Transverse colon (tissue), 4 donors: ENCODE measurements around the gene OR4C15. TPM values are rescaled to one million over a fixed set of nuclear protein-coding genes. Genes with fewer than 3 reads are reported as not detected.

ENCODE experiments used
- DNase-seq: peaks from one replicate; pipeline ENCODE4 v3.0.0-alpha.2; 2019
- H3K27ac ChIP-seq, 4 donors: fragments of 200-600 bp; sonication (generic); 2 replicates each; pipeline ENCODE4 v1.5.1; 2016 to 2018; ENCODE audit warnings: inconsistent platforms in 4 of 4
- H3K27me3 ChIP-seq: fragments of 200-600 bp; sonication (generic); 2 replicates; pipeline ENCODE4 v1.5.1; 2017; ENCODE audit warnings: inconsistent platforms
- H3K36me3 ChIP-seq, 4 donors: fragments of 200-600 bp; sonication (generic); 2 replicates each; pipeline ENCODE4 v1.5.1; 2017 to 2019; ENCODE audit warnings: inconsistent platforms in 4 of 4
- H3K4me1 ChIP-seq, 4 donors: fragments of 200-600 bp; sonication (generic); 2 replicates each; pipeline ENCODE4 v1.5.1; 2017 to 2020; ENCODE audit warnings: inconsistent platforms in 4 of 4
- H3K4me3 ChIP-seq, 4 donors: fragments of 200-600 bp; sonication (generic); 1 replicate in 1 of 4; 2 replicates in 3 of 4; pipeline versions ENCODE4 v1.5.1 to v1.6.1; 2017 to 2019; ENCODE audit warnings: inconsistent platforms in 4 of 4
- H3K9me3 ChIP-seq, 2 donors: fragments of 200-600 bp; sonication (generic); 2 replicates each; pipeline ENCODE4 v1.5.1; 2017 to 2019; ENCODE audit warnings: inconsistent platforms in 2 of 2
- EP300 ChIP-seq: sonication (generic); formaldehyde crosslinking; IDR thresholded peaks from one replicate; pipeline ENCODE4 v1.6.1; 2017; ENCODE audit warnings: antibody characterized with exemption, low read depth
- POLR2A ChIP-seq: fragments of 450-650 bp; IDR thresholded peaks from one replicate; pipeline ENCODE4 v1.6.1; 2016; ENCODE audit warnings: antibody characterized with exemption, mild to moderate bottlenecking, moderate library complexity
- POLR2AphosphoS5 ChIP-seq, 3 donors: sonication (generic); formaldehyde crosslinking; IDR thresholded peaks; one replicate each; pipeline ENCODE4 v1.6.1; 2016; ENCODE audit warnings: antibody characterized with exemption in 3 of 3
- WGBS, 2 donors: methylation state at CpG; one replicate each; pipeline ENCODE4 v1.1.5; 2018; ENCODE audit warnings: low coverage in 1 of 2; 5-methylcytosine and 5-hydroxymethylcytosine counted together
- in situ Hi-C, 4 donors: fragments of 200-750 bp; cut with MboI; loops; one replicate each; pipeline versions ENCODE4 v1.15.0 to v1.15.1; 2017; ENCODE audit warnings: low sequenced_read_pairs in 3 of 4, low pct_ligation_motif_present in 1 of 4, low pct_unique_long_range_greater_than_20kb in 1 of 4
- intact Hi-C: fragments of 100-400 bp; cut with DNase I; formaldehyde crosslinking; loops from one replicate; pipeline ENCODE4 v1.15.1; 2023; ENCODE audit warnings: low total_unique reads
- total RNA-seq, 4 donors: library from RNA; depleted of rRNA; stranded (reverse); fragments of >200 nt; gene quantifications; one replicate each; pipeline ENCODE4 v1.1.0, GENCODE V29; 2016
- TF ChIP-seq, protein P1 (sequence below), 5 experiments: fragments of 200-600 bp in 3 of 5; fragments of 450-650 bp in 2 of 5; sonication (generic) in 3 of 5; IDR thresholded peaks; 1 replicate in 2 of 5; 2 replicates in 3 of 5; pipeline ENCODE4 v1.5.1; 2016 to 2017; ENCODE audit warnings: antibody characterized with exemption in 5 of 5, inconsistent platforms in 3 of 5, mild to moderate bottlenecking in 2 of 5, moderate library complexity in 1 of 5

Gene OR4C15
- not detected for total RNA-seq

DNA sequence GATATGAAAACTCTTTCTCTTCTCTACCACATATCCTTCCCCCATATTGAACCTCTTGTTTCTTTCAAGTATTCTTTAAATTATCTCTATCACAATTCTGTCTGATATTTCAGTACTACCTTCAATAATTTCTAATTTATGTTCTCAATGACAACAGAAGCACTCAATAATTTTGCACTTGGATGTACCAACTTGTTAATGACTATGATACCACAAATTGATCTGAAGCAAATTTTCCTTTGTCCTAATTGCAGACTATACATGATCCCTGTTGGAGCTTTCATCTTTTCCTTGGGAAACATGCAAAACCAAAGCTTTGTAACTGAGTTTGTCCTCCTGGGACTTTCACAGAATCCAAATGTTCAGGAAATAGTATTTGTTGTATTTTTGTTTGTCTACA is at the start of gene OR4C15:
TSS of gene OR4C15 (plus strand) at position 301 of the 400 bp plus-strand sequence. CDS start at position 301, 0 bp downstream.
- Histone ChIP-seq H3K9me3 (no peaks in the 10 kb centered on the region), H3K4me3 (no peak within 1 kb of the TSS), H3K36me3 (no peaks in the 10 kb centered on the region), H3K27me3 (no peaks in the 10 kb centered on the region), H3K4me1 (no peaks in the 10 kb centered on the region), H3K27ac (no peak within 1 kb of the TSS)
- intact Hi-C loops (no loop called here), in situ Hi-C loops (loop anchor here in 2 of 4 donors (25.0 kb wide), 2 partner anchors 108 to 117 kb away; partner anchors contain the start of gene OR4C6 (in 1 of the 2))
- no peak for DNase-seq
- TF ChIP-seq EP300 = no peak
- TF ChIP-seq POLR2AphosphoS5 (IDR thresholded peaks at IDR 0.05) = no peak
- TF ChIP-seq, protein P1, sequence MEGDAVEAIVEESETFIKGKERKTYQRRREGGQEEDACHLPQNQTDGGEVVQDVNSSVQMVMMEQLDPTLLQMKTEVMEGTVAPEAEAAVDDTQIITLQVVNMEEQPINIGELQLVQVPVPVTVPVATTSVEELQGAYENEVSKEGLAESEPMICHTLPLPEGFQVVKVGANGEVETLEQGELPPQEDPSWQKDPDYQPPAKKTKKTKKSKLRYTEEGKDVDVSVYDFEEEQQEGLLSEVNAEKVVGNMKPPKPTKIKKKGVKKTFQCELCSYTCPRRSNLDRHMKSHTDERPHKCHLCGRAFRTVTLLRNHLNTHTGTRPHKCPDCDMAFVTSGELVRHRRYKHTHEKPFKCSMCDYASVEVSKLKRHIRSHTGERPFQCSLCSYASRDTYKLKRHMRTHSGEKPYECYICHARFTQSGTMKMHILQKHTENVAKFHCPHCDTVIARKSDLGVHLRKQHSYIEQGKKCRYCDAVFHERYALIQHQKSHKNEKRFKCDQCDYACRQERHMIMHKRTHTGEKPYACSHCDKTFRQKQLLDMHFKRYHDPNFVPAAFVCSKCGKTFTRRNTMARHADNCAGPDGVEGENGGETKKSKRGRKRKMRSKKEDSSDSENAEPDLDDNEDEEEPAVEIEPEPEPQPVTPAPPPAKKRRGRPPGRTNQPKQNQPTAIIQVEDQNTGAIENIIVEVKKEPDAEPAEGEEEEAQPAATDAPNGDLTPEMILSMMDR (IDR thresholded peaks at IDR 0.05) = no peak

DNA sequence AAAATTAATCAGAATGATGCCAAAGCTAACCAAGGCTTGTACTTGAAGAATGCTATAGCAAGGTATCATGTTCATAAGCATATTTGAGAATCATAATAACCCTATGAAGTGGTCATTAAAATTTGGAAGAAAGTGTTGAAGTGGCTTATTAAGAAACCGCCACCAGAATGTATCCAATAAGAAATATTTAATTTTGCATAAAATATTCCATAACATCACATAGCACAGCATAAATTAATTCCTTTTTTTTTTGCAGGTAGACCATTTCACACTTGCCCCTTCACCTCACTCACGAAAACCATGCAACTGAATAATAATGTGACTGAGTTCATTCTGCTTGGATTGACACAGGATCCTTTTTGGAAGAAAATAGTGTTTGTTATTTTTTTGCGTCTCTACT is 17.6 kb downstream of the OR4C15 start, which contains the start of gene OR4C16:
TSS of gene OR4C16 (plus strand) at position 301 of the 400 bp plus-strand sequence. CDS start at position 301, 0 bp downstream.
- no peak for TF ChIP-seq POLR2A
- TF ChIP-seq, protein P1 (IDR thresholded peaks at IDR 0.05) = no peak
- TF ChIP-seq EP300 = no peak
- TF ChIP-seq POLR2AphosphoS5 (IDR thresholded peaks at IDR 0.05) = no peak
- Histone ChIP-seq H3K4me3 (no peak within 1 kb of the TSS), H3K4me1 (no peaks in the 10 kb centered on the region), H3K27ac (no peak within 1 kb of the TSS), H3K27me3 (no peaks in the 10 kb centered on the region), H3K9me3 (peaks cover 0 to 6% of the 10 kb centered on the region in 2 donors), H3K36me3 (no peaks in the 10 kb centered on the region)
- in situ Hi-C loops = loop anchor here in 2 of 4 donors (25.0 kb wide), 2 partner anchors 90 to 135 kb away; partner anchors contain the start of gene OR4C6 (in 1 of the 2)
- intact Hi-C loops = no loop called here
- 68 to 73% methylated on average over 3 of the region's 3 CpGs for WGBS, 2 donors
- DNase-seq = no peak

DNA sequence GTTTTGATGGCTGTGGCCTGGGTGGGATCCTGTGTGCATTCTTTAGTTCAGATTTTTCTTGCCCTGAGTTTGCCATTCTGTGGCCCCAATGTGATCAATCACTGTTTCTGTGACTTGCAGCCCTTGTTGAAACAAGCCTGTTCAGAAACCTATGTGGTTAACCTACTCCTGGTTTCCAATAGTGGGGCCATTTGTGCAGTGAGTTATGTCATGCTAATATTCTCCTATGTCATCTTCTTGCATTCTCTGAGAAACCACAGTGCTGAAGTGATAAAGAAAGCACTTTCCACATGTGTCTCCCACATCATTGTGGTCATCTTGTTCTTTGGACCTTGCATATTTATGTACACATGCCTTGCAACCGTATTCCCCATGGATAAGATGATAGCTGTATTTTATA is 18.3 kb downstream of the OR4C15 start:
- no peaks in the 10 kb centered on the region for H3K4me1 ChIP-seq
- in situ Hi-C loops = loop anchor here in 2 of 4 donors (25.0 kb wide), 2 partner anchors 90 to 135 kb away; partner anchors contain the start of gene OR4C6 (in 1 of the 2)
- H3K36me3 ChIP-seq = no peaks in the 10 kb centered on the region
- no peak overlapping the region for H3K27ac ChIP-seq
- peaks cover 2 to 6% of the 10 kb centered on the region in 2 donors for H3K9me3 ChIP-seq
- H3K4me3 ChIP-seq = no peak overlapping the region
- TF ChIP-seq EP300 (no peak), POLR2AphosphoS5 (IDR thresholded peaks at IDR 0.05) (no peak), POLR2A (no peak)
- TF ChIP-seq, protein P1 (IDR thresholded peaks at IDR 0.05) = no peak
- intact Hi-C loops = no loop called here
- DNase-seq = no peak
- H3K27me3 ChIP-seq = no peaks in the 10 kb centered on the region
- 41% methylated on average over 1 of the region's 1 CpG; no CpG with 5 or more reads in 1 of the 2 donors for WGBS, 2 donors

Other genes with a start within 250 kb of the OR4C15 start
- gene OR4A16, start 211.3 kb upstream of the OR4C15 start, total RNA-seq = not detected
- gene OR4A15, start 186.5 kb upstream of the OR4C15 start, total RNA-seq = not detected
- gene OR4C16, start 17.7 kb downstream of the OR4C15 start, total RNA-seq = not detected
- not detected for gene OR4C11, start 53.2 kb downstream of the OR4C15 start, total RNA-seq
- gene OR4P4, start 80.6 kb downstream of the OR4C15 start, total RNA-seq = not detected
- gene OR4S2, start 93.9 kb downstream of the OR4C15 start, total RNA-seq = not detected
- not detected for gene OR4C6, start 107.7 kb downstream of the OR4C15 start, total RNA-seq
- not detected for gene OR5D13, start 219.0 kb downstream of the OR4C15 start, total RNA-seq
- gene OR5D14, start 241.1 kb downstream of the OR4C15 start, total RNA-seq = not detected